KOPT-K1 (cell line): ENCODE results near the gene AIRE.
A peak's percentile ranks its signal among the peaks of the same experiment; 100 is the strongest.
"Not testable (repeated sequence)": the region's sequence is repeated elsewhere in the genome, so short reads cannot be mapped to it uniquely, and the experiment has no call there.

Source experiments
- H3K27ac ChIP-seq: fragments of 200-600 bp; sonication (generic); 2 replicates; pipeline ENCODE4 v1.5.1; 2016; ENCODE audit warnings: antibody characterized with exemption, mild to moderate bottlenecking, low read depth, low read length; ENCODE audit not compliant: poor library complexity, severe bottlenecking
- H3K36me3 ChIP-seq: fragments of 200-600 bp; sonication (generic); 2 replicates; pipeline ENCODE4 v1.5.1; 2017; ENCODE audit warnings: antibody characterized with exemption, mild to moderate bottlenecking, low read length, moderate library complexity; ENCODE audit not compliant: insufficient read depth
- H3K9me3 ChIP-seq: fragments of 200-600 bp; sonication (generic); 2 replicates; pipeline ENCODE4 v1.5.1; 2017; ENCODE audit warnings: antibody characterized with exemption, low read length, mild to moderate bottlenecking; ENCODE audit not compliant: insufficient read depth, poor library complexity, severe bottlenecking

AIRE gene

GRCh38 chr21:44294391-44295162 lies 8.9 kb downstream of the AIRE start:
- Histone ChIP-seq H3K36me3 (no peaks in the 10 kb centered on the region), H3K27ac (no peak overlapping the region), H3K9me3 (no peaks in the 10 kb centered on the region)

DNA sequence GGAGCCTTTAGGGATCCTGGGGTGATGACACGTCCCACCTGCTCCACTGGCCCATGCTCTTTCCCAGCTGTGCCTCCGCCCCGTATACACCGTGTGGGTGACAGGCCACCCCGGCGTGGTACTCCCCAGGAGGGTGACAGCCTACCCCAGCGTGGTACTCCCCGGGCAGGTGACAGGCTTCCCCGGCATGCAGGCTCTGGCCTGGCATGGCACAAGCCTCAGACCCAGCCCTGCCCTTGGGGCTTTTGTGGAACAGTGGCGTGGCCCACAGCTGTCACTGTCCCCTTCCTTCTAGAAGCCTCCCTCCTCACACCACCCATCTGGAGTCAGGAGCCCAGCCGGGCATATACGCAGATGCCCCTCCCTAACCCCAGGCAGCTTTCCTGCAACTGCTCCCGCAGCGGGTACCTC lies 9.5 kb downstream of the AIRE start:
- Histone ChIP-seq H3K27ac (no peak overlapping the region), H3K9me3 (no peaks in the 10 kb centered on the region), H3K36me3 (no peaks in the 10 kb centered on the region)

DNA sequence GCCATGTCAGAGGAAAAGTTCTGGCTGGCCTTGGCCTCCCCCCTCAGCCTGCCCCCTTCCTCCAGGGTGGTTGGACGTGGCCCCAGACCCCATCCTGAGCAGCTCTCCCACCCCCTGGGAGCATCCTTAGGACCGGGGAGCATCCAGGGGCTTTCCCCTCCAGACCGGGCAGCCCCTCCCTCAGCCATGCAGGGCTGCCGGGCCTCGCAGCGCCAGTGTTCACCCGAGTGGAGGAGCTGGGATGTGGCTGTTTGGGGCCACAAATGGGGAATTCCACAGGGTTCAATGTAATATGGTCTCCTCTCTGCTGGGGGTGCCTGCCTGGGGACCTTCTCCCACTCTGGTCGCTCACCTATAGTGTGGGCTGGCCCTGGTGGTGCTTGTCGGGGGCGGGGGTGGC lies 10.0 kb downstream of the AIRE start:
- Histone ChIP-seq H3K9me3 (no peaks in the 10 kb centered on the region), H3K27ac (no peak overlapping the region), H3K36me3 (no peaks in the 10 kb centered on the region)

- H3K27ac ChIP-seq: no peak overlapping the region
- H3K9me3 ChIP-seq: no peaks in the 10 kb centered on the region
- H3K36me3 ChIP-seq: no peaks in the 10 kb centered on the region
These were observed 10.4 kb downstream of the AIRE start for GRCh38 chr21:44296103-44296519.

- Histone ChIP-seq H3K27ac (no peak overlapping the region), H3K9me3 (no peaks in the 10 kb centered on the region), H3K36me3 (no peaks in the 10 kb centered on the region)
These were observed 11.2 kb downstream of the AIRE start for GRCh38 chr21:44296916-44297315.

DNA sequence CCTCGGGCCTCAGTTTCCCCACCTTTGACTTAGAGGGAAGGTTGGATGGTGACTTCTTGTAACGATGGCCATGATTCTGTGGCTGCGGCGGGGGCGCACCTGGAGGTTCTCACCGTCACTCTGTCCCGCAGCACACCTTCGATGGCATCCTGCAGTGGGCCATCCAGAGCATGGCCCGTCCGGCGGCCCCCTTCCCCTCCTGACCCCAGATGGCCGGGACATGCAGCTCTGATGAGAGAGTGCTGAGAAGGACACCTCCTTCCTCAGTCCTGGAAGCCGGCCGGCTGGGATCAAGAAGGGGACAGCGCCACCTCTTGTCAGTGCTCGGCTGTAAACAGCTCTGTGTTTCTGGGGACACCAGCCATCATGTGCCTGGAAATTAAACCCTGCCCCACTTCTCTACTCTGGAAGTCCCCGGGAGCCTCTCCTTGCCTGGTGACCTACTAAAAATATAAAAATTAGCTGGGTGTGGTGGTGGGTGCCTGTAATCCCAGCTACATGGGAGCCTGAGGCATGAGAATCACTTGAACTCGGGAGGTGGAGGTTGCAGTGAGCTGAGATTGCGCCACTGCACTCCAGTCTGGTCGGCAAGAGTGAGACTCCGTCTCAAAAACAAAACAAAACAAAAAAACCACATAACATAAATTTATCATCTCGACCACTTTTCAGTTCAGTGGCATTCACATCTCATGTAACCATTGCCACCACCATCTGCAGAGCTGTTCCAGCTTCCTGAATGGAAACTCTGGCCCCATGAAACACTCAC lies 12.0 kb downstream of the AIRE start:
- Histone ChIP-seq H3K9me3 (no peaks in the 10 kb centered on the region), H3K27ac (no peak overlapping the region)

DNA sequence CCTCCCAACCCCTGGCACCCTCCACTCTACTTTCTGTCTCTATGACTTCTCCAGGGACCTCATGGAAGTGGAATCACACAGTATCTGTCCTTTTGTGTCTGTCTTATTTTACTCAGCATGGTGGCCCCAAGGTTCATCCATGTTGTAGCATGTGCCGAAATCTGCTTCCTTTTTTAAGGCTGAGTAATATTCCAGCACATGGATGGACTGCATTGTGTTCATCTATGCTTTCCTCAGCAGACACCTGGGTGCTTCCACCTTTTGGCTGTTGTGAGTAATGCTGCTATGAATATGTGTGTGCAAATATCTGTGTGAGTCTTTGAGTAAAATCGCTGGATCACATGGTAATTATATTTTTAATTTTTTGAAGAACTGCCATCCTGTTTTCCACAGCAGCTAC lies 12.6 kb downstream of the AIRE start:
- Histone ChIP-seq H3K9me3 (no peaks in the 10 kb centered on the region), H3K36me3 (no peaks in the 10 kb centered on the region), H3K27ac (no peak overlapping the region)

More for the DNA sequence above, 12.0 kb downstream of the AIRE start:
- no peaks in the 10 kb centered on the region for H3K36me3 ChIP-seq

GRCh38 chr21:44299085-44299457 lies 13.4 kb downstream of the AIRE start:
- Histone ChIP-seq H3K36me3 (no peaks in the 10 kb centered on the region), H3K27ac (peak overlapping the region; percentile 62), H3K9me3 (no peaks in the 10 kb centered on the region)

- Histone ChIP-seq H3K36me3 (no peaks in the 10 kb centered on the region), H3K27ac (peak within 1 kb of the TSS; percentile 62), H3K9me3 (no peaks in the 10 kb centered on the region)
These were observed 14.0 kb downstream of the AIRE start, which contains the start of gene PFKL for GRCh38 chr21:44299458-44300261. Gene PFKL, plus strand, starts transcription at chr21:44300053. Its CDS starts 53 bp downstream, at chr21:44300106.

GRCh38 chr21:44300262-44300959 lies 14.7 kb downstream of the AIRE start:
- no peaks in the 10 kb centered on the region for H3K36me3 ChIP-seq
- H3K9me3 ChIP-seq: no peaks in the 10 kb centered on the region
- H3K27ac ChIP-seq: peak overlapping the region; percentile 62

DNA sequence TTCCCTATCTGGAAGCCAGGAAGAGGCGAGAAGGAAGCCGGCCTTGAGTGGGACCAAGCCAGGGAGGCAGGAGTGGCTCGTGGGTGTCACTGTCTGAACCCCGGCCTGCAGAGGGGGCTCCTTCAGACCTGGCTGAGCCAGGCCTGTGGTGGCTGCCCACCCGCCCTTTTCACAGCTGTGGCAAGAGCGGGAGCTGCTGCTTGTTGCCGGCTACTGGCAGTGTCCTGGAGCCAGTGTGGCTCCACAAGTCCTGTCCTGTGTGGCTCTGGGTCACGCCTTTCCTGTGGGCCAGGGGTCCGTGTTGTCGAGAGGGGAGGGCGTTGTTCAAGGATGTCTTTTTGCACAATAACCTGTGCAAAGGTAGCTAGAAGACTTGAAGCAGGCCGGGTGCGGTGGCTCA lies 15.5 kb downstream of the AIRE start:
- no peaks in the 10 kb centered on the region for H3K9me3 ChIP-seq
- H3K27ac ChIP-seq: peak overlapping the region; percentile 62
- no peaks in the 10 kb centered on the region for H3K36me3 ChIP-seq

DNA sequence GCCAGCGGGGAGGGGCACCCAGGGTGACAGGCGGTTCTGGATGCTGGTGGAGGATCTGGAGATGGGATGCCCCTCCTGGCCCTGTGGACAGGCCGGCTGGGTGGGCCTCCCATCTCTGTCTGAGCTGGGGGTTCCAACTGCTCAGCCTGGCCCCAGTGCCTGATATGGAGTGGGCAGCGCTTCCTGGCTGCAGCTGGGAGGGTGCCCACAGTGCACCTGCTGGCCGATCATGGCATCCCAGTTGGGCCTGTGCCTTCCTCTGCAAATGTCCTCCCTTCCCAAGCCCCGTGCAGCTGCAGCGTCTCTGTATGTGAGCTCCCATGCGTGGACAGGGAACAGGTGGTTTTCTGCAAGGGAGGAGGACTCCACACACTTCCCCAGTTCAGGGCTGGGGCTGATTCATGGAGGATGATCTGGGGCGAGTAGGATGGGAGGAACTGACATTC lies 16.3 kb downstream of the AIRE start:
- no peak overlapping the region for H3K27ac ChIP-seq
- H3K36me3 ChIP-seq: peaks cover 6% of the 10 kb centered on the region; the same call in 1 of the 2 replicates
- H3K9me3 ChIP-seq: no peaks in the 10 kb centered on the region

- not testable (repeated sequence) for H3K27ac ChIP-seq, H3K9me3 ChIP-seq
- H3K36me3 ChIP-seq: peaks cover 13% of the 10 kb centered on the region; the same call in 1 of the 2 replicates
These were observed 17.1 kb downstream of the AIRE start for GRCh38 chr21:44302573-44303401.

DNA sequence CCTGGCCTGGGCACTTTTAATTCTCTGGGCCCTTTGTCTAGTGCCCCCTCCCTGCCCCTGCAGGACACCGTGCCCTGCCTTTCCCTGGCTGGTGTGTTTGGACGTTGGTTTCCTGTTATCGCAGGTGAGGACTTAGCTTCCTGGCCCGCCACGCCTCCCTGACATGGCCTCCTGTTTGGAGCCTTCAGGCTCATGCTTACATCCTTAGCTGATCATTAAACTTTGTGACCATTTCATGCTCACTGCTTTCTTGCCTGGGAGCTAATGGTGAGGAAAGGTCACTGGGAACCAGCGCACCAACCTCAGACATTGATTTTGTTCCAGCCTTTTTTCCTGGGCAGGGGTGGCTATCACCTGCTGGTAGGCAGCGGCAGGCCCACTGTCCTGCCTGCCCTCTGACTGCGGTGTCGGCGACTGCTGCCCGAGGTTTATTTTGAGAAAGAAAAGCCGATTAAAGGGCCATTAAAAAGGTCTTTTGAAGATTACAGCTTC lies 17.9 kb downstream of the AIRE start:
- Histone ChIP-seq H3K36me3 (peaks cover 18% of the 10 kb centered on the region; the same call in 1 of the 2 replicates), H3K9me3 (no peaks in the 10 kb centered on the region), H3K27ac (no peak overlapping the region)
